Endothelial cell of umbilical vein (primary cell): ENCODE results near the gene YY1. TPM values are rescaled to one million over a fixed set of nuclear protein-coding genes. Genes with fewer than 3 reads are reported as not detected.

Experiments used
- BruUV-seq: library from RNA; stranded (reverse); fragments of 400-500 nt; replicated peaks from 2 replicates; lab custom pipeline; 2021; lab: Mats Ljungman, UMichigan
- CTCF ChIA-PET: fragments of 300-600, 350-600 bp; sonication (Branson Sonifier 250); formaldehyde crosslinking; loops from one replicate; lab custom pipeline; 2021; ENCODE audit warnings: antibody characterized with exemption, inconsistent platforms; lab: Charles Lee
- POLR2A ChIA-PET: fragments of 300-600, 350-600 bp; sonication (Branson Sonifier 250); formaldehyde crosslinking; loops from one replicate; lab custom pipeline; 2021; ENCODE audit warnings: antibody characterized with exemption, inconsistent platforms; lab: Charles Lee
- DNase-seq: peaks from one replicate; pipeline ENCODE4 v3.0.0-alpha.2; 2011; ENCODE audit warnings: low read depth, low spot score
- FAIRE-seq: peaks from 2 replicates; lab custom pipeline; 2011; peaks lifted over from hg19 to GRCh38; lab: Jason Lieb, UNC
- H2AFZ ChIP-seq: 2 replicates; pipeline ENCODE4 v1.6.0; 2012; ENCODE audit warnings: low read depth, low read length, control low read depth, inconsistent platforms
- H3K27ac ChIP-seq: 2 replicates; pipeline ENCODE4 v1.5.1; 2011; ENCODE audit warnings: low read depth, mild to moderate bottlenecking, control low read depth, low read length, moderate library complexity; ENCODE audit not compliant: insufficient read depth
- H3K27me3 ChIP-seq, 2 experiments: 2 replicates each; pipeline versions ENCODE4 v1.6.0 to v1.6.1; 2011; ENCODE audit warnings: low read length in 2 of 2, mixed read lengths in 1 of 2; ENCODE audit not compliant: control insufficient read depth in 2 of 2, insufficient read depth in 2 of 2
- H3K36me3 ChIP-seq, 2 experiments: 2 replicates in 1 of 2; 3 replicates in 1 of 2; pipeline ENCODE4 v1.5.1; 2011; ENCODE audit warnings: low read length in 2 of 2, mild to moderate bottlenecking in 1 of 2, moderate library complexity in 1 of 2; ENCODE audit not compliant: control insufficient read depth in 2 of 2, insufficient read depth in 2 of 2; ENCODE audit errors: extremely low read depth in 1 of 2
- H3K4me1 ChIP-seq: 3 replicates; pipeline ENCODE4 v1.5.1; 2011; ENCODE audit warnings: mild to moderate bottlenecking, low read length; ENCODE audit not compliant: control insufficient read depth, insufficient read depth; ENCODE audit errors: extremely low read depth
- H3K4me2 ChIP-seq: 2 replicates; pipeline ENCODE4 v1.6.1; 2011; ENCODE audit warnings: low read length, control low read depth, mixed read lengths; ENCODE audit not compliant: insufficient read depth
- H3K4me3 ChIP-seq, 3 experiments: fragments of 200-600 bp in 1 of 3; sonication (generic), shearing (Covaris generic) in 1 of 3; replicated peaks in 1 of 3; 2 replicates each; pipeline ENCODE4 v1.5.1; 2011 to 2016; ENCODE audit warnings: control low read depth in 3 of 3, low read length in 3 of 3, mild to moderate bottlenecking in 2 of 3, inconsistent platforms in 1 of 3, low read depth in 1 of 3, moderate library complexity in 1 of 3; ENCODE audit not compliant: insufficient read depth in 1 of 3
- H3K79me2 ChIP-seq: 2 replicates; pipeline ENCODE4 v1.6.0; 2012; ENCODE audit warnings: low read length, inconsistent platforms; ENCODE audit not compliant: control insufficient read depth, insufficient read depth
- H3K9ac ChIP-seq: replicated peaks from 2 replicates; pipeline ENCODE3; 2011; ENCODE audit warnings: low read length, control low read depth; ENCODE audit not compliant: insufficient read depth; ENCODE audit errors: extremely low read depth
- H3K9me1 ChIP-seq: replicated peaks from 3 replicates; pipeline ENCODE4 v1.6.0; 2011; ENCODE audit warnings: mild to moderate bottlenecking, low read length; ENCODE audit not compliant: control insufficient read depth, insufficient read depth; ENCODE audit errors: extremely low read depth
- H3K9me3 ChIP-seq: replicated peaks from 2 replicates; pipeline ENCODE4 v1.5.1; 2012; ENCODE audit warnings: low read length, inconsistent platforms; ENCODE audit not compliant: control insufficient read depth, insufficient read depth
- H4K20me1 ChIP-seq: replicated peaks from 2 replicates; pipeline ENCODE3; 2011; ENCODE audit warnings: mild to moderate bottlenecking, low read length; ENCODE audit not compliant: control insufficient read depth, insufficient read depth; ENCODE audit errors: extremely low read depth
- CTCF ChIP-seq, 2 donors: IDR thresholded peaks; 1 replicate in 1 of 2; 2 replicates in 1 of 2; pipeline ENCODE4 v1.5.1; 2011; ENCODE audit warnings: low read length in 2 of 2, mild to moderate bottlenecking in 2 of 2, moderate library complexity in 2 of 2, control low read depth in 1 of 2, inconsistent platforms in 1 of 2, low read depth in 1 of 2; ENCODE audit not compliant: insufficient read depth in 1 of 2; ENCODE audit errors: extremely low read depth in 1 of 2
- EZH2 ChIP-seq: IDR thresholded peaks from 2 replicates; pipeline ENCODE4 v1.6.1; 2012; ENCODE audit warnings: borderline replicate concordance, low read depth, mild to moderate bottlenecking, moderate library complexity, low read length, inconsistent platforms; ENCODE audit not compliant: severe bottlenecking
- FOS ChIP-seq: IDR thresholded peaks from 2 replicates; pipeline ENCODE4 v1.6.1; 2011; ENCODE audit warnings: mild to moderate bottlenecking, low read length, moderate library complexity, borderline replicate concordance; ENCODE audit not compliant: insufficient read depth
- GATA2 ChIP-seq: IDR thresholded peaks from 2 replicates; pipeline ENCODE4 v1.7.0; 2011; ENCODE audit warnings: low read depth, mild to moderate bottlenecking, moderate library complexity, mixed read lengths, low read length; ENCODE audit not compliant: insufficient read length, insufficient read depth
- JUN ChIP-seq: IDR thresholded peaks from 2 replicates; pipeline ENCODE4 v1.6.1; 2011; ENCODE audit warnings: borderline replicate concordance, low read depth; ENCODE audit not compliant: insufficient read length, insufficient read depth
- MAX ChIP-seq: IDR thresholded peaks from 2 replicates; pipeline ENCODE4 v1.6.1; 2011; ENCODE audit not compliant: insufficient read depth, insufficient read length
- MYC ChIP-seq: IDR thresholded peaks from one replicate; pipeline ENCODE4 v1.6.1; 2011; ENCODE audit warnings: mild to moderate bottlenecking, low read depth, low read length
- POLR2A ChIP-seq: IDR thresholded peaks from 2 replicates; pipeline ENCODE4 v1.6.1; 2012; ENCODE audit warnings: low read depth, mild to moderate bottlenecking, control low read depth, low read length
- POLR2AphosphoS5 ChIP-seq: IDR thresholded peaks from 2 replicates; pipeline ENCODE4 v1.6.1; 2012; ENCODE audit warnings: low read depth, mild to moderate bottlenecking, control low read depth, low read length, moderate library complexity; ENCODE audit not compliant: insufficient read depth
- dilution Hi-C: fragments of 300-500 bp; cut with MboI; formaldehyde crosslinking; loops from one replicate; pipeline ENCODE4 v1.15.0; 2019; ENCODE audit warnings: low sequenced_read_pairs; ENCODE audit not compliant: extremely low pct_ligation_motif_present
- intact Hi-C: fragments of 100-400 bp; cut with micrococcal nuclease; formaldehyde crosslinking; loops from one replicate; pipeline ENCODE4 v1.10.0; 2022
- polyA plus RNA-seq, 4 experiments: library from polyadenylated mRNA; depleted of rRNA in 3 of 4; stranded (reverse) in 3 of 4; unstranded in 1 of 4; fragments of >200 nt; gene quantifications; 2 replicates each; pipeline versions ENCODE4 v1.2.1 to v1.2.3, GENCODE V29; 2011 to 2012; ENCODE audit warnings: missing spikeins in 1 of 4
- total RNA-seq: library from RNA; stranded (reverse); gene quantifications from 2 replicates; pipeline ENCODE4 v1.2.3, GENCODE V29; 2021

The YY1 gene
- total and polyA plus RNA-seq, 2 donors (not counting 3 experiments of a cell fraction or from before 2014, with no cell fraction given) = 23.5 to 78.6 TPM

- DNase-seq = no peak
- H3K9me1 ChIP-seq = no peaks in the 10 kb centered on the region
- H3K9ac ChIP-seq = no peak overlapping the region
- H3K4me2 ChIP-seq = no peak overlapping the region
- no peaks in the 10 kb centered on the region for H3K79me2 ChIP-seq
- no peaks in the 10 kb centered on the region for H3K9me3 ChIP-seq
- ChIA-PET CTCF (interaction anchor here (1.1 to 1.2 kb wide), 2 partner anchors 8 to 19 kb away, joined by 6 to 7 read pairs; no protein-coding TSS in a partner anchor), POLR2A (interaction anchor here (1.0 kb wide), 1 partner anchor 10 kb away, joined by 4 read pairs; no protein-coding TSS in a partner anchor)
- no peak overlapping the region for H2AFZ ChIP-seq
- no peaks in the 10 kb centered on the region for H3K36me3 ChIP-seq
- no peaks in the 10 kb centered on the region for H3K4me1 ChIP-seq
- dilution Hi-C loops = no loop called here
- TF ChIP-seq POLR2A (no peak), CTCF (IDR thresholded peaks at IDR 0.05; ENCODE audit: extremely low read depth in 1 of 2, insufficient read depth in 1 of 2, low read depth in 1 of 2, low read length in 2 of 2) (no peak), MYC (no peak), MAX (no peak), FOS (no peak), JUN (no peak), POLR2AphosphoS5 (no peak), GATA2 (no peak), EZH2 (no peak)
- no peak overlapping the region for H3K4me3 ChIP-seq
- FAIRE-seq = no peak
- no TSS peak for BruUV-seq
- no peaks in the 10 kb centered on the region for H3K27me3 ChIP-seq
- intact Hi-C loops = no loop called here
- H3K27ac ChIP-seq = no peak overlapping the region
- no peaks in the 10 kb centered on the region for H4K20me1 ChIP-seq
Observed at GRCh38 chr14:100322138-100322957, 83.4 kb downstream of the YY1 start.
